PC-9 (cell line): ENCODE results near the gene PRPF38B.

Source experiments
- EZH2 ChIP-seq: fragments of 200-600 bp; sonication (generic); IDR thresholded peaks from 2 replicates; pipeline ENCODE4 v1.8.0; 2017; ENCODE audit warnings: antibody characterized with exemption, low read depth
- TF ChIP-seq, protein P1 (sequence below): fragments of 200-600 bp; sonication (generic); conservative IDR thresholded peaks from 2 replicates; pipeline ENCODE4 v1.6.1; 2017; ENCODE audit warnings: mixed run types, antibody characterized with exemption, mild to moderate bottlenecking, moderate library complexity

DNA sequence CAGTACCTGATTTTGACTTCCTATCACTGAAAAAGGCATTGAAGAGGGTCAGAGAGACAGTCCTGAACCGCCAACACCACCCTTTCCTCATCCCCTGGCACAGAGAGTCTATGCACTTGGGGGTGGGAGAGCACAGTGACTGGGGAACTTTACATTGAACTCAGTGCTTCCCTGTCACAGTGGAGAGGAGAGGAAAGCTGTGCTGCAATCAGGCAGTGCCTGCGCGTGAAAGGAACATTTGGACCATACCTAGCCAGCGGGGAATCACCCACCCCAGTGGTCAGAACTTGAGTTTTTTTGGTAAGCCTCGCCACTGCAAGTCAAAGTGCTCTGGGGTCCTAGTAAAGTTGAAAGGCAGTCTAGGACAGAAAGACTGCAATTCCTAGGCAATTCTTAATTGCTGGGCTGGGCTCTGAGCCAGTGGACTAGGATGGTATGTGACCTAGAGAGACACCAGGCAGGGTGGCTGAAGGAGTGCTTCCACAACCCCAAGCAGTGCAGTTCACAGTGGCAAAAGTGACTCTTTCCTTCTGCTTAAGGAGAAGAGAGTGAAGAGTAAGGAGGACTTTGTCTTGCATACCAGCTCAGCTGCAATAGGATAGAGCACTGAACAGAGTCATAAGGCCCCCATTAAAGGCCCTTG lies 21.9 kb upstream of the PRPF38B start:
- TF ChIP-seq, protein P1, sequence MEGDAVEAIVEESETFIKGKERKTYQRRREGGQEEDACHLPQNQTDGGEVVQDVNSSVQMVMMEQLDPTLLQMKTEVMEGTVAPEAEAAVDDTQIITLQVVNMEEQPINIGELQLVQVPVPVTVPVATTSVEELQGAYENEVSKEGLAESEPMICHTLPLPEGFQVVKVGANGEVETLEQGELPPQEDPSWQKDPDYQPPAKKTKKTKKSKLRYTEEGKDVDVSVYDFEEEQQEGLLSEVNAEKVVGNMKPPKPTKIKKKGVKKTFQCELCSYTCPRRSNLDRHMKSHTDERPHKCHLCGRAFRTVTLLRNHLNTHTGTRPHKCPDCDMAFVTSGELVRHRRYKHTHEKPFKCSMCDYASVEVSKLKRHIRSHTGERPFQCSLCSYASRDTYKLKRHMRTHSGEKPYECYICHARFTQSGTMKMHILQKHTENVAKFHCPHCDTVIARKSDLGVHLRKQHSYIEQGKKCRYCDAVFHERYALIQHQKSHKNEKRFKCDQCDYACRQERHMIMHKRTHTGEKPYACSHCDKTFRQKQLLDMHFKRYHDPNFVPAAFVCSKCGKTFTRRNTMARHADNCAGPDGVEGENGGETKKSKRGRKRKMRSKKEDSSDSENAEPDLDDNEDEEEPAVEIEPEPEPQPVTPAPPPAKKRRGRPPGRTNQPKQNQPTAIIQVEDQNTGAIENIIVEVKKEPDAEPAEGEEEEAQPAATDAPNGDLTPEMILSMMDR = no peak
- TF ChIP-seq EZH2 = no peak
